Smooth muscle cell (in vitro differentiated cells): Measurements from ENCODE around the gene TNFSF10. TPM values are rescaled to one million over a fixed set of nuclear protein-coding genes. Genes with fewer than 3 reads are reported as not detected.
A peak's percentile ranks its signal among the peaks of the same experiment; 100 is the strongest.

Experiments
- DNase-seq: peaks from one replicate; lab custom pipeline; 2025; ENCODE audit not compliant: unreplicated experiment; lab: John Stamatoyannopoulos, UW
- H2AFZ ChIP-seq: fragments of 200-600 bp; sonication (generic); 2 replicates; pipeline ENCODE4 v1.6.0; 2016; ENCODE audit warnings: antibody characterized with exemption, low read depth, mild to moderate bottlenecking
- H3F3A ChIP-seq: fragments of 200-600 bp; sonication (generic); 2 replicates; pipeline ENCODE4 v1.6.0; 2017; ENCODE audit warnings: antibody characterized with exemption, low read depth
- H3K27ac ChIP-seq: fragments of 200-600 bp; sonication (generic); 2 replicates; pipeline ENCODE4 v1.5.1; 2016; ENCODE audit warnings: low read depth, mild to moderate bottlenecking
- H3K27me3 ChIP-seq: fragments of 200-600 bp; sonication (generic); 2 replicates; pipeline ENCODE4 v1.6.1; 2016; ENCODE audit warnings: low read depth, mild to moderate bottlenecking
- H3K36me3 ChIP-seq: fragments of 200-600 bp; sonication (generic); 2 replicates; pipeline ENCODE4 v1.5.1; 2016; ENCODE audit warnings: low read depth
- H3K4me1 ChIP-seq: fragments of 200-600 bp; sonication (generic); 2 replicates; pipeline ENCODE4 v1.5.1; 2016; ENCODE audit warnings: low read depth
- H3K4me2 ChIP-seq: fragments of 200-600 bp; sonication (generic); 2 replicates; pipeline ENCODE4 v1.6.0; 2016; ENCODE audit warnings: mild to moderate bottlenecking
- H3K4me3 ChIP-seq: fragments of 200-600 bp; sonication (generic); 2 replicates; pipeline ENCODE4 v1.5.1; 2016; ENCODE audit warnings: mild to moderate bottlenecking
- H3K79me2 ChIP-seq: fragments of 200-600 bp; sonication (generic); 2 replicates; pipeline ENCODE4 v1.6.0; 2016; ENCODE audit warnings: low read depth, mild to moderate bottlenecking
- H3K9ac ChIP-seq: fragments of 200-600 bp; sonication (generic); 2 replicates; pipeline ENCODE4 v1.6.0; 2016; ENCODE audit warnings: low read depth
- H3K9me3 ChIP-seq: fragments of 200-600 bp; sonication (generic); replicated peaks from 2 replicates; pipeline ENCODE4 v1.5.1; 2016; ENCODE audit warnings: low read depth
- H4K20me1 ChIP-seq: fragments of 200-600 bp; sonication (generic); 2 replicates; pipeline ENCODE4 v1.6.0; 2016; ENCODE audit warnings: low read depth
- WGBS: methylation state at CpG from one replicate; pipeline ENCODE4 v1.1.7; 2016; ENCODE audit warnings: low lambda C conversion rate; 5-methylcytosine and 5-hydroxymethylcytosine counted together
- polyA plus RNA-seq: library from polyadenylated mRNA; unstranded; fragments of >200 nt; fragmentation: Nextera tagmentation; extraction: Ambion mirVana; gene quantifications from 2 replicates; pipeline ENCODE4 v1.2.1, GENCODE V29; 2016
- total RNA-seq: library from RNA; depleted of rRNA; stranded (reverse); fragments of >200 nt; gene quantifications from 2 replicates; pipeline ENCODE4 v1.2.3, GENCODE V29; 2014
- TF ChIP-seq, protein P1 (sequence below): fragments of 200-600 bp; sonication (generic); IDR thresholded peaks from 2 replicates; pipeline ENCODE4 v1.5.1; 2017; ENCODE audit warnings: borderline replicate concordance, mild to moderate bottlenecking, antibody characterized with exemption; ENCODE audit not compliant: insufficient read depth, poor library complexity, severe bottlenecking

The TNFSF10 gene
- total and polyA plus RNA-seq, 2 experiments from 2014 or later: 22.4 to 37.1 TPM

GRCh38 chr3:172549144-172549543 is 25.9 kb upstream of the TNFSF10 start:
- Histone ChIP-seq H4K20me1 (no peaks in the 10 kb centered on the region), H3K9me3 (no peaks in the 10 kb centered on the region), H3K36me3 (no peaks in the 10 kb centered on the region), H3K4me2 (no peak overlapping the region), H2AFZ (no peak overlapping the region), H3F3A (peaks cover 21% of the 10 kb centered on the region), H3K4me1 (peaks cover 8% of the 10 kb centered on the region), H3K4me3 (no peak overlapping the region), H3K27me3 (no peaks in the 10 kb centered on the region), H3K27ac (peak overlapping the region; percentile 83), H3K79me2 (no peaks in the 10 kb centered on the region), H3K9ac (no peak overlapping the region)
- 14% methylated on average over 2 of the region's 2 CpGs for WGBS
- no peak for DNase-seq
- TF ChIP-seq, protein P1, sequence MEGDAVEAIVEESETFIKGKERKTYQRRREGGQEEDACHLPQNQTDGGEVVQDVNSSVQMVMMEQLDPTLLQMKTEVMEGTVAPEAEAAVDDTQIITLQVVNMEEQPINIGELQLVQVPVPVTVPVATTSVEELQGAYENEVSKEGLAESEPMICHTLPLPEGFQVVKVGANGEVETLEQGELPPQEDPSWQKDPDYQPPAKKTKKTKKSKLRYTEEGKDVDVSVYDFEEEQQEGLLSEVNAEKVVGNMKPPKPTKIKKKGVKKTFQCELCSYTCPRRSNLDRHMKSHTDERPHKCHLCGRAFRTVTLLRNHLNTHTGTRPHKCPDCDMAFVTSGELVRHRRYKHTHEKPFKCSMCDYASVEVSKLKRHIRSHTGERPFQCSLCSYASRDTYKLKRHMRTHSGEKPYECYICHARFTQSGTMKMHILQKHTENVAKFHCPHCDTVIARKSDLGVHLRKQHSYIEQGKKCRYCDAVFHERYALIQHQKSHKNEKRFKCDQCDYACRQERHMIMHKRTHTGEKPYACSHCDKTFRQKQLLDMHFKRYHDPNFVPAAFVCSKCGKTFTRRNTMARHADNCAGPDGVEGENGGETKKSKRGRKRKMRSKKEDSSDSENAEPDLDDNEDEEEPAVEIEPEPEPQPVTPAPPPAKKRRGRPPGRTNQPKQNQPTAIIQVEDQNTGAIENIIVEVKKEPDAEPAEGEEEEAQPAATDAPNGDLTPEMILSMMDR: no peak

GRCh38 chr3:172546628-172547214 is 23.5 kb upstream of the TNFSF10 start:
- Histone ChIP-seq H3K9ac (peak overlapping the region; percentile 33), H3K9me3 (no peaks in the 10 kb centered on the region), H3K4me1 (peaks cover 8% of the 10 kb centered on the region), H3K4me3 (no peak overlapping the region), H3F3A (peaks cover 25% of the 10 kb centered on the region), H3K27ac (peak overlapping the region; percentile 85), H3K36me3 (no peaks in the 10 kb centered on the region), H3K27me3 (no peaks in the 10 kb centered on the region), H3K4me2 (peak overlapping the region; percentile 40), H4K20me1 (no peaks in the 10 kb centered on the region), H2AFZ (no peak overlapping the region), H3K79me2 (no peaks in the 10 kb centered on the region)
- TF ChIP-seq, protein P1: no peak
- no peak for DNase-seq

- 23% methylated on average over 3 of the region's 3 CpGs for WGBS
- no peaks in the 10 kb centered on the region for H3K9me3 ChIP-seq
- H3K9ac ChIP-seq: peak overlapping the region; percentile 33
- DNase-seq: no peak
- TF ChIP-seq, protein P1: no peak
- no peaks in the 10 kb centered on the region for H3K36me3 ChIP-seq
- peak overlapping the region; percentile 40 for H3K4me2 ChIP-seq
- no peak overlapping the region for H3K4me3 ChIP-seq
- H3F3A ChIP-seq: peaks cover 26% of the 10 kb centered on the region
- H3K27me3 ChIP-seq: no peaks in the 10 kb centered on the region
- H2AFZ ChIP-seq: no peak overlapping the region
- peak overlapping the region; percentile 85 for H3K27ac ChIP-seq
- H3K79me2 ChIP-seq: no peaks in the 10 kb centered on the region
- H3K4me1 ChIP-seq: peaks cover 8% of the 10 kb centered on the region
- H4K20me1 ChIP-seq: no peaks in the 10 kb centered on the region
Measured at GRCh38 chr3:172546105-172546504, 22.9 kb upstream of the TNFSF10 start.

DNA sequence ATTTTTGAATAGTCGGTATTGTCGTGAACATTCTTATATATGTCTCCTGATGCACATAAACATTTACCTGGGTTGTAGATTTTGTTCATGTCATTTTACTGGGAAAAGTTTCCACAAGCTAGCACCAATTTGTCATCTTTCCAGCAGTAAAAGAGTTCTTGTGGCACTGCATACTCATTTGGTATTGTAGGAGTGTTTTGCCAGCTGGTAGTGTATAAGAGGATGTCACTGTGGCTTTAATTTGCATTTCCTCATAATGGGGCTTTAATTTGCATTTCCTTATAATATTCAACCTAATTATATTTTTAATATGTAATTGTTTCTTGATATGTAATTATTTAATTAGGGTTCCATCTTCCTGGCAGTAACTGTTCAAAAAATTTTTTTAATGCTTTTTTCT is 21.2 kb upstream of the TNFSF10 start:
- no peak overlapping the region for H3K4me3 ChIP-seq
- WGBS: 99% methylated on average over 2 of the region's 2 CpGs
- no peak for DNase-seq
- peaks cover 4% of the 10 kb centered on the region for H3K4me1 ChIP-seq
- H3K9me3 ChIP-seq: no peaks in the 10 kb centered on the region
- no peak overlapping the region for H3K4me2 ChIP-seq
- H3K27me3 ChIP-seq: no peaks in the 10 kb centered on the region
- no peak overlapping the region for H3K9ac ChIP-seq
- TF ChIP-seq, protein P1: no peak
- H3K79me2 ChIP-seq: no peaks in the 10 kb centered on the region
- H3K36me3 ChIP-seq: no peaks in the 10 kb centered on the region
- peaks cover 23% of the 10 kb centered on the region for H3F3A ChIP-seq
- no peak overlapping the region for H2AFZ ChIP-seq
- H3K27ac ChIP-seq: no peak overlapping the region
- H4K20me1 ChIP-seq: no peaks in the 10 kb centered on the region
